AG10803 (cell line): ENCODE results near the gene PACRGL.
A peak's percentile ranks its signal among the peaks of the same experiment; 100 is the strongest.

Experiments
- DNase-seq: peaks from one replicate; pipeline ENCODE4 v3.0.0; 2010; ENCODE audit warnings: low read depth
- H3K4me3 ChIP-seq: 2 replicates; pipeline ENCODE4 v1.5.1; 2011; ENCODE audit warnings: mild to moderate bottlenecking, low read length, control low read depth
- CTCF ChIP-seq: conservative IDR thresholded peaks from 2 replicates; pipeline ENCODE4 v1.5.1; 2011; ENCODE audit warnings: mild to moderate bottlenecking, low read length, control low read depth, inconsistent platforms

Gene PACRGL

GRCh38 chr4:20683766-20684165 lies 16.5 kb upstream of the PACRGL start:
- DNase-seq = no peak
- H3K4me3 ChIP-seq = no peak overlapping the region
- TF ChIP-seq CTCF = no peak

GRCh38 chr4:20684852-20685763 lies 15.2 kb upstream of the PACRGL start:
- peak; percentile 60 for TF ChIP-seq CTCF
- DNase-seq = peak; percentile 29
- no peak overlapping the region for H3K4me3 ChIP-seq

- peak; percentile 88 for DNase-seq
- H3K4me3 ChIP-seq = no peak overlapping the region
- no peak for TF ChIP-seq CTCF
These were observed 12.4 kb upstream of the PACRGL start for GRCh38 chr4:20687864-20688263.

- TF ChIP-seq CTCF = no peak
- DNase-seq = no peak
- no peak overlapping the region for H3K4me3 ChIP-seq
These were observed 3.4 kb upstream of the PACRGL start for GRCh38 chr4:20696815-20697214.

GRCh38 chr4:20698382-20698781 lies 1.9 kb upstream of the PACRGL start:
- no peak for TF ChIP-seq CTCF
- peak; percentile 42 for DNase-seq
- no peak overlapping the region for H3K4me3 ChIP-seq

GRCh38 chr4:20698820-20699219 lies 1.4 kb upstream of the PACRGL start:
- TF ChIP-seq CTCF = no peak
- no peak for DNase-seq
- no peak overlapping the region for H3K4me3 ChIP-seq

- no peak for TF ChIP-seq CTCF
- DNase-seq = no peak
- no peak overlapping the region for H3K4me3 ChIP-seq
These were observed 11.1 kb downstream of the PACRGL start for GRCh38 chr4:20711335-20711734.
